Neuronal stem cell (in vitro differentiated cells): ENCODE data around the gene PODXL2.
A peak's percentile ranks its signal among the peaks of the same experiment; 100 is the strongest.
"Not testable (repeated sequence)": the region's sequence is repeated elsewhere in the genome, so short reads cannot be mapped to it uniquely, and the experiment has no call there.

Source experiments
- DNase-seq: peaks from one replicate; pipeline ENCODE4 v3.0.0-alpha.2; 2013; ENCODE audit warnings: low spot score
- H2AFZ ChIP-seq: one replicate; pipeline ENCODE4 v1.6.1; 2013; ENCODE audit warnings: mild to moderate bottlenecking, low read length, inconsistent platforms
- H2AK5ac ChIP-seq: 2 replicates; pipeline ENCODE4 v1.6.1; 2013; ENCODE audit warnings: low read depth, mild to moderate bottlenecking, inconsistent platforms, low read length, moderate library complexity, mixed read lengths
- H2BK120ac ChIP-seq: 2 replicates; pipeline ENCODE4 v1.6.1; 2013; ENCODE audit warnings: low read depth, mild to moderate bottlenecking, inconsistent platforms, low read length, moderate library complexity, mixed read lengths
- H2BK12ac ChIP-seq: one replicate; pipeline ENCODE4 v1.6.1; 2013; ENCODE audit warnings: low read length, inconsistent platforms
- H2BK15ac ChIP-seq: 2 replicates; pipeline ENCODE4 v1.6.1; 2013; ENCODE audit warnings: mild to moderate bottlenecking, low read length, inconsistent platforms, mixed read lengths
- H2BK5ac ChIP-seq: one replicate; pipeline ENCODE4 v1.6.1; 2013; ENCODE audit warnings: inconsistent platforms, mild to moderate bottlenecking, low read length, moderate library complexity
- H3K14ac ChIP-seq: one replicate; pipeline ENCODE4 v1.6.1; 2013; ENCODE audit warnings: low read length, inconsistent platforms
- H3K18ac ChIP-seq: 2 replicates; pipeline ENCODE4 v1.6.1; 2013; ENCODE audit warnings: low read length, inconsistent platforms
- H3K23ac ChIP-seq: 2 replicates; pipeline ENCODE4 v1.6.1; 2013; ENCODE audit warnings: low read depth, mild to moderate bottlenecking, mixed read lengths, low read length, inconsistent platforms; ENCODE audit not compliant: poor library complexity
- H3K27ac ChIP-seq: replicated peaks from 3 replicates; pipeline ENCODE4 v1.5.1; 2013; ENCODE audit warnings: low read length, inconsistent platforms
- H3K27me3 ChIP-seq, 3 experiments: 2 replicates each; pipeline ENCODE4 v1.6.1; 2013; ENCODE audit warnings: low read length in 3 of 3, mild to moderate bottlenecking in 2 of 3, inconsistent platforms in 1 of 3, low read depth in 1 of 3, mixed read lengths in 1 of 3, moderate library complexity in 1 of 3; ENCODE audit not compliant: control insufficient read depth in 3 of 3, insufficient read depth in 3 of 3
- H3K36me3 ChIP-seq, 2 donors: replicated peaks in 1 of 2; 2 replicates each; pipeline ENCODE4 v1.6.1; 2013; ENCODE audit warnings: low read length in 2 of 2; ENCODE audit not compliant: control insufficient read depth in 2 of 2, insufficient read depth in 2 of 2
- H3K4ac ChIP-seq: 2 replicates; pipeline ENCODE4 v1.6.1; 2013; ENCODE audit warnings: inconsistent platforms, mild to moderate bottlenecking, low read length, moderate library complexity
- H3K4me1 ChIP-seq, 2 donors: 1 replicate in 1 of 2; 2 replicates in 1 of 2; pipeline ENCODE4 v1.6.1; 2013; ENCODE audit warnings: low read length in 2 of 2, low read depth in 1 of 2; ENCODE audit not compliant: control insufficient read depth in 2 of 2, insufficient read depth in 1 of 2
- H3K4me2 ChIP-seq: one replicate; pipeline ENCODE4 v1.6.1; 2013; ENCODE audit warnings: mild to moderate bottlenecking, low read length, inconsistent platforms; ENCODE audit not compliant: insufficient read depth, poor library complexity, severe bottlenecking
- H3K4me3 ChIP-seq, 2 donors: 2 replicates each; pipeline ENCODE4 v1.5.1; 2013; ENCODE audit warnings: low read length in 2 of 2, mild to moderate bottlenecking in 2 of 2, inconsistent platforms in 1 of 2, moderate library complexity in 1 of 2
- H3K79me1 ChIP-seq: one replicate; pipeline ENCODE4 v1.6.1; 2013; ENCODE audit warnings: low read depth, mild to moderate bottlenecking, inconsistent platforms, low read length, moderate library complexity
- H3K9ac ChIP-seq: one replicate; pipeline ENCODE4 v1.6.1; 2013; ENCODE audit warnings: mild to moderate bottlenecking, low read depth, low read length, inconsistent platforms; ENCODE audit not compliant: poor library complexity
- H3K9me3 ChIP-seq, 2 donors: replicated peaks in 1 of 2; 2 replicates each; pipeline versions ENCODE3 to v1.6.1; 2013; ENCODE audit warnings: low read length in 2 of 2, mild to moderate bottlenecking in 2 of 2, inconsistent platforms in 1 of 2, low read depth in 1 of 2, mixed read lengths in 1 of 2, moderate library complexity in 1 of 2; ENCODE audit not compliant: control insufficient read depth in 2 of 2, insufficient read depth in 1 of 2
- H4K8ac ChIP-seq: one replicate; pipeline ENCODE4 v1.6.1; 2013; ENCODE audit warnings: low read depth, mild to moderate bottlenecking, inconsistent platforms, low read length, moderate library complexity
- H4K91ac ChIP-seq: one replicate; pipeline ENCODE4 v1.6.1; 2013; ENCODE audit warnings: low read length, low read depth, mild to moderate bottlenecking, inconsistent platforms; ENCODE audit not compliant: poor library complexity
- WGBS, 2 donors: extraction: QIAGEN DNeasy Blood & Tissue Kit; methylation state at CpG; one replicate each; pipeline ENCODE4 v1.1.7; 2013; ENCODE audit warnings: missing lambda C conversion rate in 2 of 2, mixed read lengths in 1 of 2; ENCODE audit not compliant: insufficient read length in 2 of 2, insufficient replicate concordance in 1 of 2; ENCODE audit errors: extremely low coverage in 2 of 2; 5-methylcytosine and 5-hydroxymethylcytosine counted together

PODXL2 gene

DNA sequence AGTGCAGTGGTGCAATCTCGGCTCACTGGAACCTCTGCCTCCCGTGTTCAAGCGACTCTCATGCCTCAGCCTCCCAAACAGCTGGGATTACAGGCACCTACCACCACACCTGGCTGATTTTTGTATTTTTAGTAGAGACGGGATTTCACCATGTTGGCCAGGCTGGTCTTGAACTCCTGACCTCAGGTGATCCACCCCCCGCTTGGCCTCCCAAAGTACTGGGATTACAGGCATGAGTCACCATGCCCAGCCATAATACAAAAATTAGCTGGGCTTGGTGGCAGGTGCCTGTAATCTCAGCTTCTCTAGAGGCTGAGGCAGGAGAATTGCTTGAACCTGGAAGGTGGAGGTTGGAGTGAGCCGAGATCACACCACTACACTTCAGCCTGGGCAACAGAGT, 26.0 kb downstream of the PODXL2 start:
- not testable (repeated sequence) for H2AFZ ChIP-seq, H3K9ac ChIP-seq, H3K18ac ChIP-seq, H3K9me3 ChIP-seq, H3K4me3 ChIP-seq, H4K91ac ChIP-seq, H3K27me3 ChIP-seq, H2BK15ac ChIP-seq, H2BK12ac ChIP-seq, DNase-seq, H3K79me1 ChIP-seq, H2BK120ac ChIP-seq, H2BK5ac ChIP-seq, H3K27ac ChIP-seq, H2AK5ac ChIP-seq, H4K8ac ChIP-seq, H3K4me2 ChIP-seq, H3K4ac ChIP-seq, H3K4me1 ChIP-seq, H3K14ac ChIP-seq, H3K23ac ChIP-seq
- WGBS, 2 donors: no CpG with 5 or more reads among the region's 6 CpGs
- H3K36me3 ChIP-seq: peaks cover 3 to 38% of the 10 kb centered on the region in 2 donors

- Histone ChIP-seq H2BK120ac (no peak overlapping the region), H3K14ac (no peak overlapping the region), H4K91ac (no peak overlapping the region), H3K4me1 (peaks cover 0 to 8% of the 10 kb centered on the region in 2 donors), H4K8ac (no peak overlapping the region), H2AFZ (no peak overlapping the region), H2BK5ac (no peak overlapping the region), H3K23ac (no peak overlapping the region), H3K9ac (no peak overlapping the region), H3K9me3 (no peaks in the 10 kb centered on the region), H3K79me1 (no peaks in the 10 kb centered on the region), H3K4ac (no peak overlapping the region), H2AK5ac (no peak overlapping the region), H3K27me3 (no peaks in the 10 kb centered on the region), H3K27ac (no peak overlapping the region), H3K18ac (peak overlapping the region; percentile 27), H2BK15ac (no peak overlapping the region), H3K4me3 (no peak overlapping the region), H3K36me3 (peaks cover 6 to 42% of the 10 kb centered on the region in 2 donors), H3K4me2 (no peak overlapping the region), H2BK12ac (no peak overlapping the region)
- DNase-seq: no peak
- no CpG with 5 or more reads among the region's 3 CpGs for WGBS, 2 donors
Measured at GRCh38 chr3:127655641-127656040, 26.7 kb downstream of the PODXL2 start.

DNA sequence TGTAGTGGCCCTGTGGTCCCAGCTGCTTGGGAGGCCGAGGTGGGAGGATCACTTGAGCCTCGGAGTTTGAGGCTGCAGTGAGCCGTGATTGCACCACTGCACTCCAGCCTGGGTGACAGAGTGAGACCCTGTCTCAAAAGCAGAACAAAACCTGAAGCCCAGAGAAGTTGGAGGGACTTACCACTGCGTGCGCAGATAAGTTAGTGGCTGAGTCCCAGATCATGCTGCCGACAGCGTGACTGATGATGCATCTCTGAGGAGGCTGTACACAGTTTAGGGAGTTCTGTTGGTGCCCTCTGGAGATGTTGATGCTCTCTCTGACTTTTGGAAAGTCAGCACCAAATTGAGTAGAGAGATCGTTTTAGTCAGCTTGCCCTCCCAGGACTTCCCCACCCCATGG, 27.9 kb downstream of the PODXL2 start:
- H3K4me2 ChIP-seq: no peak overlapping the region
- H2BK5ac ChIP-seq: no peak overlapping the region
- no peak overlapping the region for H2BK12ac ChIP-seq
- no peak overlapping the region for H4K8ac ChIP-seq
- no peak overlapping the region for H3K14ac ChIP-seq
- H3K4me3 ChIP-seq: no peak overlapping the region
- no peak for DNase-seq
- H3K27ac ChIP-seq: no peak overlapping the region
- no peaks in the 10 kb centered on the region for H3K79me1 ChIP-seq
- no peak overlapping the region for H4K91ac ChIP-seq
- H3K36me3 ChIP-seq: peaks cover 10 to 49% of the 10 kb centered on the region in 2 donors
- no peak overlapping the region for H3K4ac ChIP-seq
- H2AK5ac ChIP-seq: no peak overlapping the region
- no peak overlapping the region for H3K9ac ChIP-seq
- no peak overlapping the region for H3K18ac ChIP-seq
- no peak overlapping the region for H2BK15ac ChIP-seq
- no peaks in the 10 kb centered on the region for H3K9me3 ChIP-seq
- H3K4me1 ChIP-seq: peaks cover 0 to 8% of the 10 kb centered on the region in 2 donors
- H3K27me3 ChIP-seq: no peaks in the 10 kb centered on the region
- H3K23ac ChIP-seq: no peak overlapping the region
- WGBS, 2 donors: no CpG with 5 or more reads among the region's 8 CpGs
- no peak overlapping the region for H2BK120ac ChIP-seq
- no peak overlapping the region for H2AFZ ChIP-seq

- Histone ChIP-seq H2AFZ (no peak overlapping the region), H4K91ac (no peak overlapping the region), H3K9ac (no peak overlapping the region), H2BK5ac (no peak overlapping the region), H2BK120ac (no peak overlapping the region), H3K14ac (no peak overlapping the region), H2BK15ac (no peak overlapping the region), H2AK5ac (no peak overlapping the region), H2BK12ac (no peak overlapping the region), H3K4ac (no peak overlapping the region), H4K8ac (no peak overlapping the region), H3K4me3 (no peak overlapping the region), H3K27ac (no peak overlapping the region), H3K36me3 (peaks cover 12 to 57% of the 10 kb centered on the region in 2 donors), H3K4me1 (peaks cover 0 to 8% of the 10 kb centered on the region in 2 donors), H3K18ac (no peak overlapping the region), H3K9me3 (no peaks in the 10 kb centered on the region), H3K23ac (no peak overlapping the region), H3K27me3 (no peaks in the 10 kb centered on the region), H3K79me1 (no peaks in the 10 kb centered on the region), H3K4me2 (no peak overlapping the region)
- WGBS, 2 donors: no CpG with 5 or more reads among the region's 1 CpG
- no peak for DNase-seq
Measured at GRCh38 chr3:127658234-127658633, 29.2 kb downstream of the PODXL2 start.
